ENCODE data around the gene ALK. TPM values are rescaled to one million over a fixed set of nuclear protein-coding genes. Genes with fewer than 3 reads are reported as not detected.

ALK gene
- total and polyA plus RNA-seq, 12 donors = 0.09 to 1.8 (median 0.53) TPM; not detected in 1

DNA sequence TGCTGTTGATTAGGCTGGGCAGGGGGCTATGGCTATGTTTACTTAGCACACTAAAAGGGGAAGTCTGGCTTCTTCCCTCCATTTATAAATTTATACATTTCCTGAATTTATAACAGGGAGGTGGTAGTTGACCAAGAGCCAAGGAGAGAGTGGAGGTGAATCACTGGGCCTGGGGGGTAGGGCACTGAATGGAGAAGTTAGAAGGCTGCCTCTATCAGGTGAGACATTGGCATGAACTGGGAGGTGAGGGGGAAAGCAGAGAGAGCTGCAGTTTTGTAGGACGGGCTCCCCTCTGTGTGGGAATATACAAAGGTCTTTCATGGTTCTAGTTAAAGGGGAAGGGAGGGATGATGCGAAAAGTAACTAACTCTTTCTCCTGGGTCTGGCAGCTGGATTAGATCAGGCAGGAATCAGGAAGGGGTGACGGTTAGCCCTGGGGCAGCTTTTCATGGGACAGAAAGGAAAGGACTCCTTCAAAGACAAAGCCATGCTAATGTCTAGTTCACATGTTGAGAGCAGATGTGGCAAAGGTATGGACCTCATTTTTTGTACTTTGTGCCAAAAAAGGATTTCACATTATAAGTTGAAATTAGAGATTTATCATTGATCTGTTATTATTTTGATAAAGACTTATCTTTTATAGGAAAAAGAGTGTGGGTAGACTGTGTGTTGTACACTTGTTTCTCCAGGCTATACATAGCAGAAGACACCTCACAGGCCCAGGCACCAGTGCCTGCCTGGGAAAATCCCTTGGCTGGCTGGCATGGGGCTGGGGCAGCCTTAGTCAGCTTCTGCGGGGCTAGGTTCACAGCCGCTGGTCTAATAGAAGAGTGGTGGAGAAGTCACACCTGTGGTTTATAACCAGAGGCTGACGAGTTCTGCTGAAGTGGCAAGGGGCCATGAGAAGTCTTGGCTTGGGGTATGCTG lies 647.4 kb downstream of the ALK start:
- Histone ChIP-seq H3K27me3 (no peaks in the 10 kb centered on the region), H3K36me3 (replicated peaks in 1 of 2) (no peaks in the 10 kb centered on the region), H3K4me3 (no peak overlapping the region), H3K9me3 (replicated peaks in 1 of 3) (no peaks in the 10 kb centered on the region), H3K27ac (no peak overlapping the region), H3K4me1 (replicated peaks in 1 of 2) (no peaks in the 10 kb centered on the region)
- no peak for TF ChIP-seq POLR2A (IDR thresholded peaks at IDR 0.05)
- TF ChIP-seq, protein P1, sequence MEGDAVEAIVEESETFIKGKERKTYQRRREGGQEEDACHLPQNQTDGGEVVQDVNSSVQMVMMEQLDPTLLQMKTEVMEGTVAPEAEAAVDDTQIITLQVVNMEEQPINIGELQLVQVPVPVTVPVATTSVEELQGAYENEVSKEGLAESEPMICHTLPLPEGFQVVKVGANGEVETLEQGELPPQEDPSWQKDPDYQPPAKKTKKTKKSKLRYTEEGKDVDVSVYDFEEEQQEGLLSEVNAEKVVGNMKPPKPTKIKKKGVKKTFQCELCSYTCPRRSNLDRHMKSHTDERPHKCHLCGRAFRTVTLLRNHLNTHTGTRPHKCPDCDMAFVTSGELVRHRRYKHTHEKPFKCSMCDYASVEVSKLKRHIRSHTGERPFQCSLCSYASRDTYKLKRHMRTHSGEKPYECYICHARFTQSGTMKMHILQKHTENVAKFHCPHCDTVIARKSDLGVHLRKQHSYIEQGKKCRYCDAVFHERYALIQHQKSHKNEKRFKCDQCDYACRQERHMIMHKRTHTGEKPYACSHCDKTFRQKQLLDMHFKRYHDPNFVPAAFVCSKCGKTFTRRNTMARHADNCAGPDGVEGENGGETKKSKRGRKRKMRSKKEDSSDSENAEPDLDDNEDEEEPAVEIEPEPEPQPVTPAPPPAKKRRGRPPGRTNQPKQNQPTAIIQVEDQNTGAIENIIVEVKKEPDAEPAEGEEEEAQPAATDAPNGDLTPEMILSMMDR (IDR thresholded peaks at IDR 0.05) = no peak
- DNase-seq = no peak
- 82 to 93% (median 87%) methylated on average over 5 to 6 of the region's 6 CpGs for WGBS, 4 donors
- intact Hi-C loops (cut with DNase I) = no loop called here

DNA sequence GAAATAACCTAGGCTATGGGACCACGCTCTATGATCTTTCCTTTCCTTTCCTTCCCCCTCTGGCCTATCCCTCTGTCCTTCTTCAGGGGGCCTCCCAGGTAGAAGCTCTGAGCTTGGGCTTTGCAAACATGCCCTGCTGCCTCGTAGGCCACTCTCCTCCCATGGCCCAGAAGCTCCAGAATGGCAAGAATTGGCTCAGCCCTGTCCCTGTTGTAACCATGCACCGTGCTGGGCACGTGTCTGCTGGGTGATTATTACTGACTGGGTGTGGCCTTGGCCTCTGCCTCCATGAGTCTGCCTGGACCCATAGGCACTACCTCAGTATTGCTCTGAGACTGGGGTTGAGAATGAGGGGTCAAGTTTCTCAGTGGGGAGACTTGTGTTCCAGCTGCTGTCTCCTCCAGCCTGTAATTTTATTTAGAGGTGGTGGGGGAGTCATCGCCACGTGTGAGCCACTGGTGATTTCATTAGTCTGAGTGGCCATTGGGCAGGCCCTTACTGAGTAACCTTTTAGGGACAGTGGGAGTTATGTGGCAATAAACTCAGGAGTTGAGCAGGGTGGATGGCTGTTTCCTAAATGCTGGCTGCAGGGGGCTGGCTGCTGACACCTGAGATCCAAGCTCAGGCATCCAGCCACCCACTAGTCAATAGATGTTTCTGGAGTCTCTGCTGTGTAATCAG lies 648.2 kb downstream of the ALK start:
- 86 to 90% (median 90%) methylated on average over 5 to 6 of the region's 6 CpGs for WGBS, 4 donors
- Histone ChIP-seq H3K27ac (no peak overlapping the region), H3K9me3 (replicated peaks in 1 of 3) (no peaks in the 10 kb centered on the region), H3K4me1 (replicated peaks in 1 of 2) (no peaks in the 10 kb centered on the region), H3K4me3 (no peak overlapping the region), H3K27me3 (no peaks in the 10 kb centered on the region), H3K36me3 (replicated peaks in 1 of 2) (no peaks in the 10 kb centered on the region)
- intact Hi-C loops (cut with DNase I) = no loop called here
- DNase-seq = no peak
- TF ChIP-seq, protein P1 (IDR thresholded peaks at IDR 0.05) = no peak
- no peak for TF ChIP-seq POLR2A (IDR thresholded peaks at IDR 0.05)

DNA sequence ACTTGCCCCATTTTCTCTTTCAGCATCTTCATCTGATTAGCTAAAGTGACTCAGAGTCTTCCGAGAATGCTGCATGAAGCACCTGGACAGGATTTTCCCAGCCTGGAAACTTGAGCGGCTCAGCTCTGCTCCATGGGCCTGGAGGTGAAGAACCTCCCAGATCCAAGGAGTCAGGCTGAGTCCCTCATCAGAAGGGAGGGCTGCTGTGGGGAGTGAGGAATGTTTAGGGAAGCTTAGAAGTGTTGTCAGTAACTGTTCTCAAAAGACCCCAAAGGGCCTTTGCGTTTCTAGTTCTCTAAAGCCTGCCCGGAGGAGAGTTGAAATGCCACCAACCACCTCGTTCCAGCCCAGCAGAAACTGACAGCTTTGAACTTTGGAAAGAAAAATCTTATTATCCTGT lies 649.1 kb downstream of the ALK start:
- Histone ChIP-seq H3K9me3 (replicated peaks in 1 of 3) (no peaks in the 10 kb centered on the region), H3K4me1 (replicated peaks in 1 of 2) (no peaks in the 10 kb centered on the region), H3K4me3 (no peak overlapping the region), H3K27me3 (no peaks in the 10 kb centered on the region), H3K27ac (no peak overlapping the region), H3K36me3 (replicated peaks in 1 of 2) (no peaks in the 10 kb centered on the region)
- intact Hi-C loops (cut with DNase I) = no loop called here
- no peak for DNase-seq
- WGBS, 4 donors = 69 to 83% (median 81%) methylated on average over 4 to 5 of the region's 5 CpGs
- TF ChIP-seq, protein P1 (IDR thresholded peaks at IDR 0.05) = no peak
- no peak for TF ChIP-seq POLR2A (IDR thresholded peaks at IDR 0.05)

DNA sequence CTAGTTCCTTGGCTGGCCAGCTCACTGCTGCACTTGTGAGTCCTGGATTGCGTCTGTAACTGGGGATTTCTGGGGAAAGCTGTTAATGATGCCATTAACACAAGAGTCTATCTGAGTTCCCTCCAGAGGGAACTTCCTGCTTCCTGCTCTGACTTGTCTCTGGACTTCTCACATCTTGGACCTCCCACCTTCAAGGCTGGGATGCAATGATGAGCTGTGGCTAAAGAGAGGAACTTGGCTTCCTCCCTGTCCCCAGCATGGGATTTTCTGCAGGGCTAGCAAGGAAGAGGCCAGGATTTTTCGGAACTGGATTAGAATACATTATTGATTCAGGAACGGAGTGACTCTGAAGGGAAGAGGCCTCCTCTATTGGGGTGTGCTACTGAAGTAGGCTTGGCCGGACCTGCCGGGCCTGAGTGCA lies 650.7 kb downstream of the ALK start:
- TF ChIP-seq, protein P1 (IDR thresholded peaks at IDR 0.05) = no peak
- no peak for TF ChIP-seq POLR2A (IDR thresholded peaks at IDR 0.05)
- WGBS, 4 donors = 91 to 100% (median 94%) methylated on average over 5 of the region's 5 CpGs
- no peak overlapping the region for H3K4me3 ChIP-seq
- H3K9me3 ChIP-seq (replicated peaks in 1 of 3) = no peaks in the 10 kb centered on the region
- no peak for DNase-seq
- H3K27me3 ChIP-seq = no peaks in the 10 kb centered on the region
- H3K4me1 ChIP-seq (replicated peaks in 1 of 2) = no peaks in the 10 kb centered on the region
- H3K27ac ChIP-seq = no peak overlapping the region
- intact Hi-C loops (cut with DNase I) = no loop called here
- H3K36me3 ChIP-seq (replicated peaks in 1 of 2) = no peaks in the 10 kb centered on the region
